ENCODE data around the gene SIK3.

DNA sequence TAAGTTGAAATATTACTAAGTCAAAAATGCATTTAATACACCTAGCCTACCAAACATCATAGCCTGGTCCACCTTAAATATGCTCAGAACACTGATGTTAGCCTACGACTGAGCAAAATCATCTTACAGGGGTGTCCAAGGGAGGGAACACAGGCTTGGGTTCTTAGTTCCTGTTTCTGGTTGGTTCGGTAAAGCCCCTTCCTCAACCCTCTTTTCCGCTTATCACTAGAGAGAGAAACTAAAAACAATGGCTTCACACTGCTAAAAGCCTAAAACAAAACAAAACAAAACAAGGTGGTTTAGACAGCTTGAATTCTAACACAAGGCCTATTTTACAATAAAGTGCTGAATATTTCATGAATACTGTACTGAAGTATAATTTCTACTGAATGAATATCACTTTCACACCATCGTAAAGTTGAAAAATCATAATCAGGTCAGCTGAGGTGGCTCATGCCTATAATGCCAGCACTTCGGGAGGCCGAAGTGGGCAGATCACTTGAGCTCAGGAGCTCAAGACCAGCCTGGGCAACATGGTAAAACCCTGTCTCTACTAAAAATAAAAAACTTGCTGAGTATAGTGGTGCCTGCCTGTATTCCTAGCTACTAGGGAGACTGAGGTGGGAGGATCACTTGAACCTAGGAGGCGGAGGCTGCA, 118.0 kb downstream of the SIK3 start:
- TF ChIP-seq, protein P1, sequence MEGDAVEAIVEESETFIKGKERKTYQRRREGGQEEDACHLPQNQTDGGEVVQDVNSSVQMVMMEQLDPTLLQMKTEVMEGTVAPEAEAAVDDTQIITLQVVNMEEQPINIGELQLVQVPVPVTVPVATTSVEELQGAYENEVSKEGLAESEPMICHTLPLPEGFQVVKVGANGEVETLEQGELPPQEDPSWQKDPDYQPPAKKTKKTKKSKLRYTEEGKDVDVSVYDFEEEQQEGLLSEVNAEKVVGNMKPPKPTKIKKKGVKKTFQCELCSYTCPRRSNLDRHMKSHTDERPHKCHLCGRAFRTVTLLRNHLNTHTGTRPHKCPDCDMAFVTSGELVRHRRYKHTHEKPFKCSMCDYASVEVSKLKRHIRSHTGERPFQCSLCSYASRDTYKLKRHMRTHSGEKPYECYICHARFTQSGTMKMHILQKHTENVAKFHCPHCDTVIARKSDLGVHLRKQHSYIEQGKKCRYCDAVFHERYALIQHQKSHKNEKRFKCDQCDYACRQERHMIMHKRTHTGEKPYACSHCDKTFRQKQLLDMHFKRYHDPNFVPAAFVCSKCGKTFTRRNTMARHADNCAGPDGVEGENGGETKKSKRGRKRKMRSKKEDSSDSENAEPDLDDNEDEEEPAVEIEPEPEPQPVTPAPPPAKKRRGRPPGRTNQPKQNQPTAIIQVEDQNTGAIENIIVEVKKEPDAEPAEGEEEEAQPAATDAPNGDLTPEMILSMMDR (IDR thresholded peaks at IDR 0.05): no peak
- no peak for TF ChIP-seq ZNF219 (CRISPR knock-in tag; IDR thresholded peaks at IDR 0.05; ENCODE audit: borderline replicate concordance)

Data from WTC11 (cell line).